Measurements from ENCODE around the gene WDR86. TPM values are rescaled to one million over a fixed set of nuclear protein-coding genes. Genes with fewer than 3 reads are reported as not detected.

Gene WDR86
- total RNA-seq, 1 experiment from 2014 or later = 24.4 TPM

DNA sequence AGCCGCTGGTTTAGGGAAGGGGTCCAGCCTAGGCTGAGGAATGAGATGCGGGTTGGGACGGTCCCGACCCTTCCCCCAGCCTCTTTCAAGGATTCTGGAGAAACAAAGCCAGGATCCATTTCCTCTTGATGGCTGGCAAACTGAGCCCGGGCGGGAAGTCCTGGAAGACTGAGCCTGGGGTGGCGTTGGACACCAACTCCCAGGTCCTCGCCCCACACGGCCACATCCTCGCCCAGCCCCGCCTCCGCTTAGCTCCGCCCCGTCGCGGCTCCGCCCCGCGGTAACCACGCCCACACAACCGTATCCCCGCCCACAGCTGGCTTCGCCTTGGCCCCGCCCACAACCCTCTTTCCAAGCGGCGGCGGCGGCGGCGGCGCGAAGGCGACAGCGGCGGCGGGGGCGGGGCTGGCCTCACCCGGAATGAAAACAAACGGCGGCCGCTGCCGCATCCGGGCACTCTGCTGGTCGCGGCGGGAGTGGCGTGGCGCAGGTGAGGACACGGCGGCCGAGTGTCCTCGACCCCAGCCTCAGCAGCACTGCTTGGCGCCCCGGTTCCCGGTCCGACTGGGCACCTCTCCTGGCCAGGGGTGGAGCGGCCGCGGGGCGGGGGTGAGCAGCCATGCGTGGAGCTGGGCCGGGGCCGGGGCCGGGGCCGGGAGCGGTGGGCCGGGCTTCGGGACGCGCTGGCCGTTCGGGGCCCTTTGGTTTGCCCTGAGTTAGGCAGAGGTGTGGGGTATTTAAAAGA, 68.3 kb downstream of the WDR86 start, which contains the start of gene NUB1 (continued):
- TF ChIP-seq ZNF423 (CRISPR knock-in tag; IDR thresholded peaks at IDR 0.05) (no peak), ZNF232 (CRISPR knock-in tag; IDR thresholded peaks at IDR 0.05) (0 out of 2 replicates have a peak, but pooled peaks have one; percentile 69), ZNF396 (CRISPR knock-in tag; IDR thresholded peaks at IDR 0.05; ENCODE audit: borderline replicate concordance) (no peak), PRDM15 (CRISPR knock-in tag; IDR thresholded peaks at IDR 0.05) (0 out of 2 replicates have a peak, but pooled peaks have one; percentile 11), ZNF121 (CRISPR knock-in tag; IDR thresholded peaks at IDR 0.05) (no peak), ELF4 (CRISPR knock-in tag; IDR thresholded peaks at IDR 0.05; ENCODE audit: low read depth) (no peak), CREB1 (CRISPR knock-in tag; IDR thresholded peaks at IDR 0.05) (no peak), ETV6 (CRISPR knock-in tag; IDR thresholded peaks at IDR 0.05) (peak; percentile 92), FOXP1 (CRISPR knock-in tag; IDR thresholded peaks at IDR 0.05; ENCODE audit: borderline replicate concordance) (peak; percentile 73), CTCF (IDR thresholded peaks at IDR 0.05) (no peak), TEAD1 (CRISPR knock-in tag; IDR thresholded peaks at IDR 0.05) (no peak), JAZF1 (CRISPR knock-in tag; IDR thresholded peaks at IDR 0.05) (no peak), ZNF416 (CRISPR knock-in tag; IDR thresholded peaks at IDR 0.05) (no peak), NFE2L1 (CRISPR knock-in tag; IDR thresholded peaks at IDR 0.05) (no peak), ZNF138 (CRISPR knock-in tag; conservative IDR thresholded peaks at IDR 0.05) (no peak), ZNF512 (CRISPR knock-in tag; IDR thresholded peaks at IDR 0.05; ENCODE audit: borderline replicate concordance) (no peak)
- TF ChIP-seq, protein P1, sequence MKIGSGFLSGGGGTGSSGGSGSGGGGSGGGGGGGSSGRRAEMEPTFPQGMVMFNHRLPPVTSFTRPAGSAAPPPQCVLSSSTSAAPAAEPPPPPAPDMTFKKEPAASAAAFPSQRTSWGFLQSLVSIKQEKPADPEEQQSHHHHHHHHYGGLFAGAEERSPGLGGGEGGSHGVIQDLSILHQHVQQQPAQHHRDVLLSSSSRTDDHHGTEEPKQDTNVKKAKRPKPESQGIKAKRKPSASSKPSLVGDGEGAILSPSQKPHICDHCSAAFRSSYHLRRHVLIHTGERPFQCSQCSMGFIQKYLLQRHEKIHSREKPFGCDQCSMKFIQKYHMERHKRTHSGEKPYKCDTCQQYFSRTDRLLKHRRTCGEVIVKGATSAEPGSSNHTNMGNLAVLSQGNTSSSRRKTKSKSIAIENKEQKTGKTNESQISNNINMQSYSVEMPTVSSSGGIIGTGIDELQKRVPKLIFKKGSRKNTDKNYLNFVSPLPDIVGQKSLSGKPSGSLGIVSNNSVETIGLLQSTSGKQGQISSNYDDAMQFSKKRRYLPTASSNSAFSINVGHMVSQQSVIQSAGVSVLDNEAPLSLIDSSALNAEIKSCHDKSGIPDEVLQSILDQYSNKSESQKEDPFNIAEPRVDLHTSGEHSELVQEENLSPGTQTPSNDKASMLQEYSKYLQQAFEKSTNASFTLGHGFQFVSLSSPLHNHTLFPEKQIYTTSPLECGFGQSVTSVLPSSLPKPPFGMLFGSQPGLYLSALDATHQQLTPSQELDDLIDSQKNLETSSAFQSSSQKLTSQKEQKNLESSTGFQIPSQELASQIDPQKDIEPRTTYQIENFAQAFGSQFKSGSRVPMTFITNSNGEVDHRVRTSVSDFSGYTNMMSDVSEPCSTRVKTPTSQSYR (CRISPR knock-in tag; IDR thresholded peaks at IDR 0.05) = no peak
- TF ChIP-seq, protein P2, sequence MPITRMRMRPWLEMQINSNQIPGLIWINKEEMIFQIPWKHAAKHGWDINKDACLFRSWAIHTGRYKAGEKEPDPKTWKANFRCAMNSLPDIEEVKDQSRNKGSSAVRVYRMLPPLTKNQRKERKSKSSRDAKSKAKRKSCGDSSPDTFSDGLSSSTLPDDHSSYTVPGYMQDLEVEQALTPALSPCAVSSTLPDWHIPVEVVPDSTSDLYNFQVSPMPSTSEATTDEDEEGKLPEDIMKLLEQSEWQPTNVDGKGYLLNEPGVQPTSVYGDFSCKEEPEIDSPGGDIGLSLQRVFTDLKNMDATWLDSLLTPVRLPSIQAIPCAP (CRISPR knock-in tag; IDR thresholded peaks at IDR 0.05) = no peak
- TF ChIP-seq, protein P3, sequence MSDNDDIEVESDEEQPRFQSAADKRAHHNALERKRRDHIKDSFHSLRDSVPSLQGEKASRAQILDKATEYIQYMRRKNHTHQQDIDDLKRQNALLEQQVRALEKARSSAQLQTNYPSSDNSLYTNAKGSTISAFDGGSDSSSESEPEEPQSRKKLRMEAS (CRISPR knock-in tag; IDR thresholded peaks at IDR 0.05) = peak; percentile 73; the same call in 1 of the 2 replicates
